ENCODE measurements around the gene CACNA2D3. TPM values are rescaled to one million over a fixed set of nuclear protein-coding genes. Genes with fewer than 3 reads are reported as not detected.

Gene CACNA2D3
- polyA plus RNA-seq, 1 donor (not counting 4 experiments of a cell fraction or from before 2014, with no cell fraction given) = 0.08 TPM

GRCh38 chr3:54127499-54128056, 5.2 kb downstream of the CACNA2D3 start:
- H3K9me1 ChIP-seq (ENCODE audit: control insufficient read depth, extremely low read depth, insufficient read depth, low read length) = no peaks in the 10 kb centered on the region
- H2AFZ ChIP-seq (ENCODE audit: control insufficient read depth, low read length) = no peak overlapping the region
- H3K9ac ChIP-seq (ENCODE audit: control insufficient read depth, extremely low read depth, insufficient read depth, low read length) = no peak overlapping the region
- no peak overlapping the region for H3K4me2 ChIP-seq (ENCODE audit: control insufficient read depth, extremely low read depth, insufficient read depth, low read depth, low read length)
- H4K20me1 ChIP-seq (ENCODE audit: control insufficient read depth, extremely low read depth, insufficient read depth, low read length) = no peaks in the 10 kb centered on the region
- DNase-seq (ENCODE audit: low read depth, low spot score) = no peak
- no peak for FAIRE-seq
- no peak overlapping the region for H3K27ac ChIP-seq (ENCODE audit: control insufficient read depth, insufficient read depth, low read length)
- dilution Hi-C loops (cut with MboI; ENCODE audit: extremely low pct_ligation_motif_present, low sequenced_read_pairs) = no loop called here
- no peaks in the 10 kb centered on the region for H3K36me3 ChIP-seq (ENCODE audit: control insufficient read depth in 2 of 2, extremely low read depth in 1 of 2, insufficient read depth in 2 of 2, low read length in 2 of 2)
- H3K27me3 ChIP-seq (ENCODE audit: control insufficient read depth, extremely low read depth, insufficient read depth, low read length) = peaks cover 30% of the 10 kb centered on the region
- TF ChIP-seq EZH2 (IDR thresholded peaks at IDR 0.05; ENCODE audit: low read length) (no peak), CTCF (optimal IDR thresholded peaks at IDR 0.05 in 1 of 3, IDR thresholded peaks at IDR 0.05 in 1 of 3, conservative IDR thresholded peaks at IDR 0.05 in 1 of 3; ENCODE audit: extremely low read depth in 1 of 3, insufficient read depth in 2 of 3, low read length in 3 of 3) (no peak)
- H3K79me2 ChIP-seq (ENCODE audit: control insufficient read depth, insufficient read depth, low read length) = no peaks in the 10 kb centered on the region
- H3K4me3 ChIP-seq (ENCODE audit: control insufficient read depth in 2 of 3, extremely low read depth in 1 of 3, insufficient read depth in 2 of 3, low read depth in 1 of 3, low read length in 3 of 3) = no peak overlapping the region
- peaks cover 2% of the 10 kb centered on the region for H3K4me1 ChIP-seq (ENCODE audit: control insufficient read depth, extremely low read depth, insufficient read depth, low read length)
- no peaks in the 10 kb centered on the region for H3K9me3 ChIP-seq (ENCODE audit: control insufficient read depth, low read depth, low read length)

GRCh38 chr3:54131026-54131605, 8.8 kb downstream of the CACNA2D3 start:
- peaks cover 3% of the 10 kb centered on the region for H3K27me3 ChIP-seq (ENCODE audit: control insufficient read depth, extremely low read depth, insufficient read depth, low read length)
- no peak overlapping the region for H3K4me2 ChIP-seq (ENCODE audit: control insufficient read depth, extremely low read depth, insufficient read depth, low read depth, low read length)
- DNase-seq (ENCODE audit: low read depth, low spot score) (no peak), FAIRE-seq (no peak)
- H3K4me3 ChIP-seq (ENCODE audit: control insufficient read depth in 2 of 3, extremely low read depth in 1 of 3, insufficient read depth in 2 of 3, low read depth in 1 of 3, low read length in 3 of 3) = no peak overlapping the region
- H3K9me3 ChIP-seq (ENCODE audit: control insufficient read depth, low read depth, low read length) = no peaks in the 10 kb centered on the region
- no peaks in the 10 kb centered on the region for H3K36me3 ChIP-seq (ENCODE audit: control insufficient read depth in 2 of 2, extremely low read depth in 1 of 2, insufficient read depth in 2 of 2, low read length in 2 of 2)
- H2AFZ ChIP-seq (ENCODE audit: control insufficient read depth, low read length) = no peak overlapping the region
- TF ChIP-seq EZH2 (IDR thresholded peaks at IDR 0.05; ENCODE audit: low read length) (no peak), CTCF (optimal IDR thresholded peaks at IDR 0.05 in 1 of 3, IDR thresholded peaks at IDR 0.05 in 1 of 3, conservative IDR thresholded peaks at IDR 0.05 in 1 of 3; ENCODE audit: extremely low read depth in 1 of 3, insufficient read depth in 2 of 3, low read length in 3 of 3) (no peak)
- no peaks in the 10 kb centered on the region for H3K4me1 ChIP-seq (ENCODE audit: control insufficient read depth, extremely low read depth, insufficient read depth, low read length)
- H3K9ac ChIP-seq (ENCODE audit: control insufficient read depth, extremely low read depth, insufficient read depth, low read length) = no peak overlapping the region
- no peaks in the 10 kb centered on the region for H4K20me1 ChIP-seq (ENCODE audit: control insufficient read depth, extremely low read depth, insufficient read depth, low read length)
- dilution Hi-C loops (cut with MboI; ENCODE audit: extremely low pct_ligation_motif_present, low sequenced_read_pairs) = no loop called here
- H3K9me1 ChIP-seq (ENCODE audit: control insufficient read depth, extremely low read depth, insufficient read depth, low read length) = no peaks in the 10 kb centered on the region
- H3K79me2 ChIP-seq (ENCODE audit: control insufficient read depth, insufficient read depth, low read length) = no peaks in the 10 kb centered on the region
- H3K27ac ChIP-seq (ENCODE audit: control insufficient read depth, insufficient read depth, low read length) = no peak overlapping the region
